ENCODE results near the gene GPD2. TPM values are rescaled to one million over a fixed set of nuclear protein-coding genes. Genes with fewer than 3 reads are reported as not detected.

GPD2 gene
- total and polyA plus RNA-seq, 2 of the 4 experiments (the other 2 are of a cell fraction): 20.4 to 100 TPM

- no peak overlapping the region for H2BK120ac ChIP-seq (ENCODE audit: low read depth, low read length)
- H2AFZ ChIP-seq (replicated peaks; ENCODE audit: low read length, poor library complexity): no peak overlapping the region
- H3K18ac ChIP-seq (ENCODE audit: low read depth, low read length): no peak overlapping the region
- TF ChIP-seq MAZ (IDR thresholded peaks at IDR 0.05; ENCODE audit: borderline replicate concordance, low read depth, low read length) (no peak), NFE2L2 (IDR thresholded peaks at IDR 0.05; ENCODE audit: low read depth, low read length) (no peak), SMC3 (IDR thresholded peaks at IDR 0.05; ENCODE audit: low read depth, low read length) (no peak), ELK1 (IDR thresholded peaks at IDR 0.05; ENCODE audit: borderline replicate concordance, low read depth, low read length) (no peak), RCOR1 (IDR thresholded peaks at IDR 0.05; ENCODE audit: insufficient replicate concordance, low read length) (no peak), BHLHE40 (IDR thresholded peaks at IDR 0.05; ENCODE audit: low read depth, low read length) (no peak), USF2 (IDR thresholded peaks at IDR 0.05; ENCODE audit: low read depth, low read length) (no peak), MAFK (IDR thresholded peaks at IDR 0.05; ENCODE audit: low read depth, low read length) (no peak), POLR2A (IDR thresholded peaks at IDR 0.05; ENCODE audit: low read depth, low read length) (no peak), FOS (IDR thresholded peaks at IDR 0.05; ENCODE audit: low read depth, low read length) (no peak), RAD21 (IDR thresholded peaks at IDR 0.05; ENCODE audit: low read length) (no peak), MXI1 (IDR thresholded peaks at IDR 0.05; ENCODE audit: borderline replicate concordance, low read depth, low read length) (no peak), CEBPB (IDR thresholded peaks at IDR 0.05; ENCODE audit: low read depth, low read length) (no peak), CTCF (conservative IDR thresholded peaks at IDR 0.05; ENCODE audit: low read depth, low read length) (no peak)
- no peaks in the 10 kb centered on the region for H3K9me1 ChIP-seq (ENCODE audit: insufficient read depth, low read length)
- peaks cover 18 to 43% of the 10 kb centered on the region in 2 experiments for H3K79me1 ChIP-seq (ENCODE audit: low read depth in 1 of 2, low read length in 2 of 2)
- H3K9me3 ChIP-seq (ENCODE audit: control insufficient read depth, insufficient read depth, low read length): no peaks in the 10 kb centered on the region
- H3K4me1 ChIP-seq (ENCODE audit: control insufficient read depth, insufficient read depth, low read length): peaks cover 8% of the 10 kb centered on the region
- intact Hi-C loops (cut with micrococcal nuclease) (no loop called here), dilution Hi-C loops (cut with HindIII; ENCODE audit: low sequenced_read_pairs, unreplicated experiment) (no loop called here), in situ Hi-C loops (cut with MboI; ENCODE audit: low sequenced_read_pairs) (no loop called here)
- no peak overlapping the region for H2AK9ac ChIP-seq (replicated peaks; ENCODE audit: low read depth, low read length, poor library complexity)
- no peak overlapping the region for H3K4ac ChIP-seq (ENCODE audit: low read depth, low read length)
- H3K9ac ChIP-seq (ENCODE audit: low read depth, low read length): no peak overlapping the region
- no peak for ATAC-seq (ENCODE audit: low read depth)
- no peak overlapping the region for H3K27ac ChIP-seq (ENCODE audit: insufficient read depth, low read length)
- H3K36me3 ChIP-seq (ENCODE audit: control insufficient read depth, insufficient read depth, low read length): no peaks in the 10 kb centered on the region
- no peak overlapping the region for H2BK5ac ChIP-seq (ENCODE audit: low read depth, low read length, poor library complexity, severe bottlenecking)
- no peaks in the 10 kb centered on the region for H3K27me3 ChIP-seq (ENCODE audit: control insufficient read depth, insufficient read depth, low read length)
- H2BK20ac ChIP-seq (ENCODE audit: low read depth, low read length): no peak overlapping the region
- H4K20me1 ChIP-seq (ENCODE audit: insufficient read depth, low read length): peaks cover 3% of the 10 kb centered on the region; the same call in 1 of the 2 replicates
- H3K23ac ChIP-seq (ENCODE audit: low read depth, low read length): no peak overlapping the region
- H3K14ac ChIP-seq (replicated peaks; ENCODE audit: low read depth, low read length): no peak overlapping the region
- no peak overlapping the region for H3K56ac ChIP-seq (ENCODE audit: extremely low read depth, insufficient read depth, low read length)
- H4K91ac ChIP-seq (ENCODE audit: insufficient read depth, low read depth, low read length): no peak overlapping the region
- CTCF ChIA-PET: no interaction called here
- H3K4me2 ChIP-seq (ENCODE audit: low read depth, low read length): no peak overlapping the region
- no peak overlapping the region for H2BK15ac ChIP-seq (ENCODE audit: low read depth, low read length)
- H4K5ac ChIP-seq (ENCODE audit: low read depth, low read length): no peak overlapping the region
- H2AK5ac ChIP-seq (ENCODE audit: low read depth, low read length): no peak overlapping the region
- no TSS peak for BruUV-seq (replicated peaks)
- no peak overlapping the region for H4K8ac ChIP-seq (ENCODE audit: low read depth in 2 of 2, low read length in 2 of 2)
- H3K4me3 ChIP-seq (ENCODE audit: insufficient read depth, low read depth, low read length): no peak overlapping the region
- POLR2A ChIA-PET (ENCODE audit: unreplicated experiment): no interaction called here
- DNase-seq: no peak
Measured at GRCh38 chr2:156471762-156472161, 35.6 kb downstream of the GPD2 start.

All from IMR-90 (cell line).